ENCODE data around the gene ACOT7. TPM values are rescaled to one million over a fixed set of nuclear protein-coding genes. Genes with fewer than 3 reads are reported as not detected.

Gene ACOT7
- total RNA-seq, 1 experiment from 2014 or later: 120 TPM

GRCh38 chr1:6417961-6418667 is 24.5 kb upstream of the ACOT7 start:
- H3K4me3 ChIP-seq (ENCODE audit: low read depth in 2 of 2, low read length in 2 of 2): no peak overlapping the region
- H3K36me3 ChIP-seq (ENCODE audit: control insufficient read depth, insufficient read depth, low read length): no peaks in the 10 kb centered on the region; the same call in 1 of the 2 replicates
- no peaks in the 10 kb centered on the region for H3K27me3 ChIP-seq (ENCODE audit: control insufficient read depth, insufficient read depth, low read length)
- ATAC-seq (no peak), DNase-seq (ENCODE audit: low read depth, low spot score) (no peak)
- BruUV-seq (replicated peaks): no TSS peak
- ChIA-PET CTCF (interaction anchor here (0.5 to 0.9 kb wide), 2 partner anchors 17 to 19 kb away, joined by 3 to 5 read pairs; no protein-coding TSS in a partner anchor), POLR2A (no interaction called here)
- peaks cover 17% of the 10 kb centered on the region for H3K4me1 ChIP-seq (ENCODE audit: control insufficient read depth, insufficient read depth, low read length)
- TF ChIP-seq SIN3A (IDR thresholded peaks at IDR 0.05; ENCODE audit: borderline replicate concordance, insufficient read depth, low read depth, low read length) (no peak), REST (IDR thresholded peaks at IDR 0.05; ENCODE audit: insufficient read depth in 1 of 2, low read depth in 2 of 2, low read length in 1 of 2) (no peak), POLR2AphosphoS5 (IDR thresholded peaks at IDR 0.05; ENCODE audit: low read depth, low read length) (no peak), CTCF (IDR thresholded peaks at IDR 0.05) (no peak), TCF7L2 (IDR thresholded peaks at IDR 0.05; ENCODE audit: low read depth, low read length) (no peak)
- in situ Hi-C loops (cut with HindIII; ENCODE audit: low pct_unique_long_range_greater_than_20kb, low sequenced_read_pairs): no loop called here
- intact Hi-C loops (cut with micrococcal nuclease; ENCODE audit: unreplicated experiment): no loop called here
- H3K9me3 ChIP-seq (ENCODE audit: control insufficient read depth, insufficient read depth, low read depth, low read length): no peaks in the 10 kb centered on the region
- no peak overlapping the region for H3K27ac ChIP-seq (ENCODE audit: low read length)

DNA sequence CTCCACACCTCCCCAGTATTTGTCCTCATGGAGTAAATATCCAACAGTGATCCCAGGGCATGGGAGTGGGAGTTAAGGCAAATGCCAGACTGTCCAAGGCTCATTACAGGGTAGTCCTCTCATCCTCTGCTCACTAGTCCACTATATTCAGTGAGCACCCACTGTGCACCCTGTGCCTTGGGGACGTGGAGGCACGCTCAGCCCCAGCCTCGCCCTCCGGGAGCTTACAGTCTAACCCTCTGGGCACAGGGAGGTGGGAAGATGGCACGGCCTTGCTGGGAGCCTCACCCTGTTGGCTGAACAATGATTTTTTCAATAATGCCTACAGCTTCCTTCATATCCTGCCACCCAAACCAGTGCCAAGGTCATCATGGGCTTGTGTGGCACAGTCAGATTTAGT is 23.3 kb upstream of the ACOT7 start:
- in situ Hi-C loops (cut with HindIII; ENCODE audit: low pct_unique_long_range_greater_than_20kb, low sequenced_read_pairs): no loop called here
- Histone ChIP-seq H3K4me3 (ENCODE audit: low read depth in 2 of 2, low read length in 2 of 2) (no peak overlapping the region), H3K36me3 (ENCODE audit: control insufficient read depth, insufficient read depth, low read length) (no peaks in the 10 kb centered on the region; the same call in 1 of the 2 replicates), H3K4me1 (ENCODE audit: control insufficient read depth, insufficient read depth, low read length) (peaks cover 17% of the 10 kb centered on the region), H3K27me3 (ENCODE audit: control insufficient read depth, insufficient read depth, low read length) (no peaks in the 10 kb centered on the region), H3K27ac (ENCODE audit: low read length) (no peak overlapping the region), H3K9me3 (ENCODE audit: control insufficient read depth, insufficient read depth, low read depth, low read length) (no peaks in the 10 kb centered on the region)
- DNase-seq (ENCODE audit: low read depth, low spot score): no peak
- ChIA-PET POLR2A (no interaction called here), CTCF (no interaction called here)
- no TSS peak for BruUV-seq (replicated peaks)
- intact Hi-C loops (cut with micrococcal nuclease; ENCODE audit: unreplicated experiment): no loop called here
- TF ChIP-seq POLR2AphosphoS5 (IDR thresholded peaks at IDR 0.05; ENCODE audit: low read depth, low read length) (no peak), CTCF (IDR thresholded peaks at IDR 0.05) (no peak), REST (IDR thresholded peaks at IDR 0.05; ENCODE audit: insufficient read depth in 1 of 2, low read depth in 2 of 2, low read length in 1 of 2) (no peak), TCF7L2 (IDR thresholded peaks at IDR 0.05; ENCODE audit: low read depth, low read length) (no peak), SIN3A (IDR thresholded peaks at IDR 0.05; ENCODE audit: borderline replicate concordance, insufficient read depth, low read depth, low read length) (no peak)
- ATAC-seq: no peak

Measured in Panc1 (cell line).